Measurements from ENCODE around the gene CDC42. TPM values are rescaled to one million over a fixed set of nuclear protein-coding genes. Genes with fewer than 3 reads are reported as not detected.

CDC42 gene
- total and polyA plus RNA-seq, 7 donors: 71.6 to 135 (median 119) TPM

DNA sequence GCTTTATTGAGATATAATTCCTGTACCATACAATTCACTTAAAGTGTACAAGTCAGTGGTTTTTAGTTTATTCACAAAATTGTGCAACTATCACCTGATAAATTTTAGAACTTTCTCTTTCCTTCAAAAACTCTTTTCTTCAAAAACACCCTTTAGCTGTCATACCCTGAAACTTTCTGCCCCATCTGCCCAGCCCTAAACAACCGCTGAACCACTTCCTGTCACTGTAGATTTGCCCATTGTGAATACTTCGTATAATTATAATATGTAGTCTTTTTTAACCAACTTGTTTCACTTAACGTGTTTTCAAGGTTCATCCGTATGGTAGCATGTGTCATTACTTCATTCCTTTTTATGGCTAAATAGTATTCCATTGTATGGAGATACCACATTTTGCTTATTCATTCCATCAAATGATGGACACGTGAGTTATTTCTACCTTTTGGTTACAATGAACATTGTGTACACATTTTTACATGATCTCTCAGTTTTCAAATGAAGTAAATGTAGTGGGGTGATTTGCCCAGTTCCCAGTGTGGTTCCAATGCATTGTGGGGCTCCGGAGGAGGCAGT lies 52.4 kb downstream of the CDC42 start:
- no peak overlapping the region for H3K27ac ChIP-seq
- H3K4me3 ChIP-seq: no peak overlapping the region
- ATAC-seq: no peak
- no peaks in the 10 kb centered on the region for H3K27me3 ChIP-seq (ENCODE audit: insufficient read depth in 3 of 3, low read length in 2 of 3)
- DNase-seq: no peak
- no peaks in the 10 kb centered on the region for H3K9me3 ChIP-seq
- intact Hi-C loops (cut with DNase I): loop anchor here (5.0 to 10.0 kb wide), 4 partner anchors 102 to 537 kb away; partner anchors contain the start of gene C1QC (in 1 of the 2)
- TF ChIP-seq, protein P1, sequence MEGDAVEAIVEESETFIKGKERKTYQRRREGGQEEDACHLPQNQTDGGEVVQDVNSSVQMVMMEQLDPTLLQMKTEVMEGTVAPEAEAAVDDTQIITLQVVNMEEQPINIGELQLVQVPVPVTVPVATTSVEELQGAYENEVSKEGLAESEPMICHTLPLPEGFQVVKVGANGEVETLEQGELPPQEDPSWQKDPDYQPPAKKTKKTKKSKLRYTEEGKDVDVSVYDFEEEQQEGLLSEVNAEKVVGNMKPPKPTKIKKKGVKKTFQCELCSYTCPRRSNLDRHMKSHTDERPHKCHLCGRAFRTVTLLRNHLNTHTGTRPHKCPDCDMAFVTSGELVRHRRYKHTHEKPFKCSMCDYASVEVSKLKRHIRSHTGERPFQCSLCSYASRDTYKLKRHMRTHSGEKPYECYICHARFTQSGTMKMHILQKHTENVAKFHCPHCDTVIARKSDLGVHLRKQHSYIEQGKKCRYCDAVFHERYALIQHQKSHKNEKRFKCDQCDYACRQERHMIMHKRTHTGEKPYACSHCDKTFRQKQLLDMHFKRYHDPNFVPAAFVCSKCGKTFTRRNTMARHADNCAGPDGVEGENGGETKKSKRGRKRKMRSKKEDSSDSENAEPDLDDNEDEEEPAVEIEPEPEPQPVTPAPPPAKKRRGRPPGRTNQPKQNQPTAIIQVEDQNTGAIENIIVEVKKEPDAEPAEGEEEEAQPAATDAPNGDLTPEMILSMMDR (IDR thresholded peaks at IDR 0.05): no peak
- 92 to 96% (median 93%) methylated on average over 6 of the region's 6 CpGs for WGBS, 3 donors
- H3K4me1 ChIP-seq: peaks cover 14% of the 10 kb centered on the region
- H3K36me3 ChIP-seq (ENCODE audit: insufficient read depth in 1 of 2, low read depth in 1 of 2): peaks cover 0 to 31% of the 10 kb centered on the region in 2 donors

DNA sequence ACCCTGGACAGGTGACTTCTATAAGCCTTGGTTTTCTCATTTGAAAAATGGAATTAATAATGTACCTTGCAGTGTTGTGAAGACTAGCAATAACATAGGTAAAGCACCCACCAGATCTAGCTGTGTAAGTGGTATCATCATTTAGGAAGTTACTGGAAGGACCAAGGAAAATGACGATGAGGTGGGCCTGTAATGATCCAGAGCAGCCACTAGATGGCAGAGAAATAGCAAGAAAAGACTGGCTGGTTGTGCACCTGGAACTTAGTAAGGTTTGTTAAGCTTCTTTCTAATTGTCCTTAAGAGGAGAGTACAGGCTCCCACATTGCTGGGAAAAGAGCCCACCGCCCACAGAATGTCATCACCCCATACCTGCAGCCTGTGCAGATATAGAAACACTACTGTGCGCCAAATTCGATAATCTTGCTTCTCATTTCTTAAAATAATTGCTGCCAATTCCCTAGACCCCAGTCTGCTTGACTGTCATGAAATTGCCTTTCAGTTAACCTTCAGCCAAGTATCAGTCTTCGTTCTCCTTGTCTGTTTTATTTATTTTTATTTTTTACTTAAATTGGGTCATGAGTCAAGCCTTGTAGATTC lies 53.2 kb downstream of the CDC42 start:
- peaks cover 0 to 29% of the 10 kb centered on the region in 2 donors for H3K36me3 ChIP-seq (ENCODE audit: insufficient read depth in 1 of 2, low read depth in 1 of 2)
- DNase-seq: no peak
- 61 to 69% (median 62%) methylated on average over 5 of the region's 5 CpGs for WGBS, 3 donors
- H3K4me3 ChIP-seq: no peak overlapping the region
- peak; percentile 59 to 79 (median 74) for ATAC-seq
- H3K4me1 ChIP-seq: peaks cover 10% of the 10 kb centered on the region
- no peaks in the 10 kb centered on the region for H3K27me3 ChIP-seq (ENCODE audit: insufficient read depth in 3 of 3, low read length in 2 of 3)
- no peak overlapping the region for H3K27ac ChIP-seq
- TF ChIP-seq, protein P1 (IDR thresholded peaks at IDR 0.05): peak; percentile 84
- intact Hi-C loops (cut with DNase I): loop anchor here (1.0 to 10.0 kb wide), 5 partner anchors 169 to 537 kb away; partner anchors contain the start of gene C1QC (in 1 of the 2)
- H3K9me3 ChIP-seq: no peaks in the 10 kb centered on the region

DNA sequence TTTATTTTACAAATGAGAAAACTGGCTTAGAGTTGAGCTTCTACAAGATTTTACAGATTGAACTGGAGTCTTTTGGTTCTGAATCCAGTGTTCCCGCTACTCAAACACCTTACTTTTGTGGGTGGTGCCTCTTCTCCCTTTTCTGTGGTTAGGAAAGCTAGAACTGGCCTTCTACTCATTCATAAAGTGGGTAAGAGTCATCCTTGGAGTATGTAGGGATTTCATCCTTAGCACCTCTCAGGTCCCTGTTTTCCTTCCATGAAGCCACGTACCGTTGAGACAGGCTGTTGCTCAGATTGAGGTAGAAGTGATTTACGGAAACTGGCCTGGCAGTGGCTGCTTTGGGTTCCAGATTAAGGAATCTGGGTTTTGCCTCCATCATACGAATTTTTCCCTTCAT lies 54.6 kb downstream of the CDC42 start:
- no peak overlapping the region for H3K4me3 ChIP-seq
- DNase-seq: no peak
- TF ChIP-seq, protein P1 (IDR thresholded peaks at IDR 0.05): no peak
- 91 to 97% (median 94%) methylated on average over 5 of the region's 5 CpGs for WGBS, 3 donors
- no peaks in the 10 kb centered on the region for H3K9me3 ChIP-seq
- no peak for ATAC-seq
- no peak overlapping the region for H3K27ac ChIP-seq
- H3K4me1 ChIP-seq: peaks cover 10% of the 10 kb centered on the region
- peaks cover 0 to 31% of the 10 kb centered on the region in 2 donors for H3K36me3 ChIP-seq (ENCODE audit: insufficient read depth in 1 of 2, low read depth in 1 of 2)
- H3K27me3 ChIP-seq (ENCODE audit: insufficient read depth in 3 of 3, low read length in 2 of 3): no peaks in the 10 kb centered on the region
- intact Hi-C loops (cut with DNase I): loop anchor here (2.0 to 10.0 kb wide), 4 partner anchors 168 to 535 kb away; partner anchors contain the start of gene C1QC (in 1 of the 2)

DNA sequence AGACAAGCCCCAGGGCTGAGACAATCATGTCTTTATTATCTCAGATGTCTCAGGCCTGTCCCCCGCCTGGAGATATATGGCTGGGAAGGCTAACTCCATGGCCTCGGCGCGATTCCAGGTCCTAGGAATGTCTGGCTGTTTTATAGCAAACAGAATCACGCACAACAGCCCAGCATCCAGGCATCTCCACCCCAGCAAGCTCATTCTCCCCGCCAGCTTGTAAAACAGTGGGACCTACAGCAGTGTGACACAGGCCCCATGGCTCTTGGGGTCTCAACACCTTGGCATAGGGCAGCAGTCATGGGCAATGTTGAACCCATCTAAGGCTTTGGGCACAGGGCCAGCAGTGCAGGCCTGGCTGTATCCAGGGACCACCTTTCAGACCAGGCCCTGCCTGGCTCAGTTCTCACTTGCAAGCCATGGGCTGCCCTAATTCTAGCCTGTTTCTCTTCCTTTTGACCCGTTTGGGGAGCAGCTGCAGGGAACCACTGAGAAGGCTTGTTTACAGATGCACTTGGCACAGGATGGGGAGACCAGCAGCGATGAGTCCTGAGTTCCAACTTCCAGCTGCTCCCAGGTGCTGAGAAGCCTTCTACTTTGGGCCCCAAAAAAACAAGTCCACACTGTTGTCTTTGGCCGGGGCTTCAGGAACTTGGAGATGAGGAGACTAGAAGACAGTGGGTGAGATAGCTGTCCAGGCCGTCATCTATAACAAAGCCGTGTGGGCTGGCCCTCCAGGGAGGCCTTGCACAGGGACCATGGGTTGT lies 56.0 kb downstream of the CDC42 start:
- no peaks in the 10 kb centered on the region for H3K9me3 ChIP-seq
- TF ChIP-seq, protein P1 (IDR thresholded peaks at IDR 0.05): no peak
- no peak overlapping the region for H3K27ac ChIP-seq
- DNase-seq: no peak
- 48 to 59% (median 51%) methylated on average over 11 of the region's 11 CpGs for WGBS, 3 donors
- ATAC-seq: no peak
- peaks cover 10% of the 10 kb centered on the region for H3K4me1 ChIP-seq
- intact Hi-C loops (cut with DNase I): loop anchor here (5.0 to 10.0 kb wide), 3 partner anchors 306 to 534 kb away; partner anchors contain the start of gene C1QC (in 1 of the 2)
- H3K27me3 ChIP-seq (ENCODE audit: insufficient read depth in 3 of 3, low read length in 2 of 3): no peaks in the 10 kb centered on the region
- peaks cover 0 to 34% of the 10 kb centered on the region in 2 donors for H3K36me3 ChIP-seq (ENCODE audit: insufficient read depth in 1 of 2, low read depth in 1 of 2)
- H3K4me3 ChIP-seq: no peak overlapping the region
